MM.1S (cell line): ENCODE measurements around the gene GPSM1.

Source experiments
- DNase-seq: peaks from one replicate; pipeline ENCODE4 v3.0.0-alpha.2; 2015
- H2AFZ ChIP-seq: fragments of 300-600 bp; sonication (generic); 2 replicates; pipeline ENCODE4 v1.6.0; 2016; ENCODE audit warnings: antibody characterized with exemption, low read length
- H3F3A ChIP-seq: fragments of 300-600 bp; sonication (generic); 2 replicates; pipeline ENCODE4 v1.6.1; 2016; ENCODE audit warnings: mild to moderate bottlenecking, antibody characterized with exemption, low read length, moderate library complexity, mixed read lengths; ENCODE audit not compliant: insufficient read depth
- H3K27ac ChIP-seq: fragments of 300-600 bp; sonication (generic); 2 replicates; pipeline ENCODE4 v1.5.1; 2016; ENCODE audit warnings: mild to moderate bottlenecking, low read length
- H3K27me3 ChIP-seq: fragments of 300-600 bp; sonication (generic); replicated peaks from 2 replicates; pipeline ENCODE4 v1.6.0; 2016; ENCODE audit warnings: low read length; ENCODE audit not compliant: insufficient read depth
- H3K36me3 ChIP-seq: fragments of 300-600 bp; sonication (generic); replicated peaks from 2 replicates; pipeline ENCODE4 v1.6.1; 2016; ENCODE audit warnings: mild to moderate bottlenecking, low read length, mixed read lengths; ENCODE audit not compliant: insufficient read depth
- H3K4me1 ChIP-seq: fragments of 300-600 bp; sonication (generic); 2 replicates; pipeline ENCODE4 v1.6.1; 2016; ENCODE audit warnings: low read length, mixed read lengths
- H3K4me2 ChIP-seq: fragments of 300-600 bp; sonication (generic); 2 replicates; pipeline ENCODE4 v1.6.0; 2016; ENCODE audit warnings: low read depth, low read length
- H3K4me3 ChIP-seq: fragments of 300-600 bp; sonication (generic); 2 replicates; pipeline ENCODE4 v1.5.1; 2016; ENCODE audit warnings: low read length, mixed read lengths
- H3K79me2 ChIP-seq: fragments of 300-600 bp; sonication (generic); 2 replicates; pipeline ENCODE4 v1.6.1; 2016; ENCODE audit warnings: mixed run types, low read length, mixed read lengths
- H3K9ac ChIP-seq: fragments of 300-600 bp; sonication (generic); 2 replicates; pipeline ENCODE4 v1.6.1; 2016; ENCODE audit warnings: low read length, mixed read lengths
- H3K9me2 ChIP-seq: fragments of 300-600 bp; sonication (generic); replicated peaks from 2 replicates; pipeline ENCODE4 v1.6.1; 2016; ENCODE audit warnings: mild to moderate bottlenecking, low read length, mixed read lengths; ENCODE audit not compliant: insufficient read depth
- H3K9me3 ChIP-seq: fragments of 300-600 bp; sonication (generic); replicated peaks from 2 replicates; pipeline ENCODE4 v1.6.1; 2016; ENCODE audit warnings: mild to moderate bottlenecking, low read length, mixed read lengths; ENCODE audit not compliant: insufficient read depth
- H4K20me1 ChIP-seq: fragments of 300-600 bp; sonication (generic); 2 replicates; pipeline ENCODE4 v1.6.1; 2016; ENCODE audit warnings: mild to moderate bottlenecking, low read length, moderate library complexity, mixed read lengths; ENCODE audit not compliant: insufficient read depth
- CTCF ChIP-seq: fragments of 300-600 bp; sonication (generic); IDR thresholded peaks from 2 replicates; pipeline ENCODE4 v1.5.1; 2016; ENCODE audit warnings: antibody characterized with exemption, low read length, mixed read lengths
- EZH2 ChIP-seq: fragments of 300-600 bp; sonication (generic); optimal IDR thresholded peaks from 2 replicates; pipeline ENCODE3; 2017; ENCODE audit warnings: low read depth, mild to moderate bottlenecking, antibody characterized with exemption, low read length, mixed read lengths
- EZH2phosphoT487 ChIP-seq: fragments of 300-600 bp; sonication (generic); IDR thresholded peaks from 2 replicates; pipeline ENCODE4 v1.6.1; 2018; ENCODE audit warnings: antibody characterized with exemption, low read length

GPSM1 gene

GRCh38 chr9:136284311-136284710 lies 43.0 kb upstream of the GPSM1 start:
- H3K27me3 ChIP-seq = peaks cover 91% of the 10 kb centered on the region
- no peak overlapping the region for H3K27ac ChIP-seq
- H3K4me1 ChIP-seq = peaks cover 3% of the 10 kb centered on the region; the same call in 1 of the 2 replicates
- H3K9me2 ChIP-seq = no peaks in the 10 kb centered on the region
- no peak overlapping the region for H2AFZ ChIP-seq
- H3K4me3 ChIP-seq = no peak overlapping the region
- no peaks in the 10 kb centered on the region for H3K79me2 ChIP-seq
- TF ChIP-seq EZH2phosphoT487 = no peak
- no peak for TF ChIP-seq CTCF
- no peak for TF ChIP-seq EZH2
- H3F3A ChIP-seq = no peaks in the 10 kb centered on the region
- no peaks in the 10 kb centered on the region for H3K9me3 ChIP-seq
- H3K4me2 ChIP-seq = no peak overlapping the region
- H3K36me3 ChIP-seq = no peaks in the 10 kb centered on the region
- H4K20me1 ChIP-seq = no peaks in the 10 kb centered on the region
- no peak overlapping the region for H3K9ac ChIP-seq
- no peak for DNase-seq

GRCh38 chr9:136284951-136285350 lies 42.4 kb upstream of the GPSM1 start:
- no peaks in the 10 kb centered on the region for H3F3A ChIP-seq
- H3K79me2 ChIP-seq = no peaks in the 10 kb centered on the region
- no peaks in the 10 kb centered on the region for H3K9me3 ChIP-seq
- no peaks in the 10 kb centered on the region for H3K36me3 ChIP-seq
- H3K9me2 ChIP-seq = no peaks in the 10 kb centered on the region
- H3K4me1 ChIP-seq = peaks cover 3% of the 10 kb centered on the region; the same call in 1 of the 2 replicates
- H3K27me3 ChIP-seq = peaks cover 86% of the 10 kb centered on the region
- H3K4me2 ChIP-seq = no peak overlapping the region
- H3K9ac ChIP-seq = no peak overlapping the region
- H3K27ac ChIP-seq = no peak overlapping the region
- TF ChIP-seq EZH2 (no peak), CTCF (no peak), EZH2phosphoT487 (no peak)
- H2AFZ ChIP-seq = no peak overlapping the region
- no peaks in the 10 kb centered on the region for H4K20me1 ChIP-seq
- no peak for DNase-seq
- no peak overlapping the region for H3K4me3 ChIP-seq

- Histone ChIP-seq H2AFZ (no peak overlapping the region), H3F3A (no peaks in the 10 kb centered on the region), H3K27ac (no peak overlapping the region), H3K9me3 (no peaks in the 10 kb centered on the region), H3K4me1 (peaks cover 3% of the 10 kb centered on the region; the same call in 1 of the 2 replicates), H3K4me3 (no peak overlapping the region), H3K4me2 (no peak overlapping the region), H3K36me3 (no peaks in the 10 kb centered on the region), H3K9ac (no peak overlapping the region), H3K27me3 (peaks cover 86% of the 10 kb centered on the region), H4K20me1 (no peaks in the 10 kb centered on the region), H3K9me2 (no peaks in the 10 kb centered on the region), H3K79me2 (no peaks in the 10 kb centered on the region)
- DNase-seq = no peak
- no peak for TF ChIP-seq EZH2
Measured at GRCh38 chr9:136285501-136286358, 41.6 kb upstream of the GPSM1 start.

GRCh38 chr9:136286359-136286986 lies 40.9 kb upstream of the GPSM1 start:
- DNase-seq = no peak
- no peak for TF ChIP-seq EZH2phosphoT487
- no peak for TF ChIP-seq CTCF
- Histone ChIP-seq H3K4me2 (no peak overlapping the region), H3F3A (no peaks in the 10 kb centered on the region), H3K9me2 (no peaks in the 10 kb centered on the region), H3K36me3 (no peaks in the 10 kb centered on the region), H3K27me3 (peaks cover 86% of the 10 kb centered on the region), H3K4me3 (no peak overlapping the region), H3K79me2 (no peaks in the 10 kb centered on the region), H3K9me3 (no peaks in the 10 kb centered on the region), H3K27ac (no peak overlapping the region), H4K20me1 (no peaks in the 10 kb centered on the region), H3K9ac (no peak overlapping the region), H3K4me1 (peaks cover 3% of the 10 kb centered on the region; the same call in 1 of the 2 replicates), H2AFZ (no peak overlapping the region)
